Measurements from ENCODE around the gene ARL5A.

Gene ARL5A

GRCh38 chr2:151766437-151767153, 61.6 kb downstream of the ARL5A start:
- no peak for DNase-seq (ENCODE audit: low read depth)

DNA sequence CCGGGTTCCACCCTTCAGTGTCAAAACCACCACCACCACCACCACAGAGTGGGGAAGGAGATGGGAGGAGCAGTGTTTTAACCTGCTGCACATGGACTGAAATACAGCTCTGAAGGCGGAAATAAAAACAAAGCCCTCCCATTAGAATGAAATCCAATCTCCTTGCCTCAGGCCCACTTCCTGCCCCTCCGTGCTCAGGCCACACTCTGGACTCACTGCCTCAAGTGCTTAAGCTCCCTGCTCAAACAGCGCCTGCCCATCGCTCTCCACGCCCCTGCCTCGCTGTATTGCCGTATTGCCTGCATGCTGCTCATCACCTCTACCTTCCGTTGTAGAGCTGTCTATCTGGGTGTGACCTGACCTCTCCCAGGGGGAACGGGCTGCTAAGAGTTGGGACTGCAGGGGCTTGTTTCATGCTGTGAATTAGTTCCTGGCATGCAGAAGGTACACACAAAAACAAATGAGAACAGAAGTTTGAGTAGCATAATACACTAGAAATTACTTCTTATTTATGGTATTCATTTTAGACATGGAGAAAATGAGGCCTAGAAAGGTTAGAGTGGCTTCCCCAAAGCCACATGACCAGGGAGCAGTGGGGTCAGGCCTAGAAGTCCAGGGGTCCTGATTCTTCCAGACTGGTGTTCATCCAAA, 62.3 kb downstream of the ARL5A start:
- no peak for DNase-seq (ENCODE audit: low read depth)

- DNase-seq (ENCODE audit: low read depth) = peak; percentile 57
Observed at GRCh38 chr2:151762694-151763093, 65.5 kb downstream of the ARL5A start.

DNA sequence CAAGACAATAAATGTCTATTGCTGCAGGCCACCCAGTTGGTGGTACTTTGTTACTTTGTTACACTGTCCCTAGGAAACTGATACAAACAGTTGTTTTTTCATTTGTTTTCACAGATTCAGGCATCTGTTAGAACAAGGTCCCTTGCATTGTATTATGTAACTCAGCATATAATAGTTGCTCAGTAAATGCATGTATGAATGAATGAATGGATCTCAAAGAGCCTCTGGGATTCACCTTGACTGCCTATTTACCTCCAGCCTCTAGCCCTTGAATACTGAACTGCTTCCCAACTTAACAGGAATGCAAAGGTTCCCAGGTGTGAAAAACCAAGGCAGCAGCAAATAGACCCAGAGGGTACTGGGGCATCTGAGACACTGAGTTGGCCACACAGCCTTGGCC, 66.5 kb downstream of the ARL5A start:
- no peak for DNase-seq (ENCODE audit: low read depth)

DNA sequence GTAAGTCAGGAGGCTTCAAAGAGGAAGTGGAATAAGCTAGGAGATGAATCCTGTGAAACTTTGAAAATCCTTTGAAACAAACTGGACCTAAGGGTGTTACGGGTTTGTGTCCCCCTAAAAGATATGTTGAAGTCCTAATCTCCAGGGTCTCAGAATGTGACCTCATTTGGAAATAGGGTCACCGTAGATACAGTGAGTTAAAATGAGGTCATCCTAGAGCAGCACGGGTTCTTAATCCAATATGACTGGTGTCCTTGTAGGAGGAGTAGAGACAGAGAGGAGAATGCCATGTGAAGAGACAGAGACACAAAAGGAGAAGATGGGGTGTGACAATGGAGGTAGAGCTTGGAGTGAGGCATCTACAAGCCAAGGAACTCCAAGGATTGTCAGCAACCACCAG, 67.0 kb downstream of the ARL5A start:
- no peak for DNase-seq (ENCODE audit: low read depth)

DNA sequence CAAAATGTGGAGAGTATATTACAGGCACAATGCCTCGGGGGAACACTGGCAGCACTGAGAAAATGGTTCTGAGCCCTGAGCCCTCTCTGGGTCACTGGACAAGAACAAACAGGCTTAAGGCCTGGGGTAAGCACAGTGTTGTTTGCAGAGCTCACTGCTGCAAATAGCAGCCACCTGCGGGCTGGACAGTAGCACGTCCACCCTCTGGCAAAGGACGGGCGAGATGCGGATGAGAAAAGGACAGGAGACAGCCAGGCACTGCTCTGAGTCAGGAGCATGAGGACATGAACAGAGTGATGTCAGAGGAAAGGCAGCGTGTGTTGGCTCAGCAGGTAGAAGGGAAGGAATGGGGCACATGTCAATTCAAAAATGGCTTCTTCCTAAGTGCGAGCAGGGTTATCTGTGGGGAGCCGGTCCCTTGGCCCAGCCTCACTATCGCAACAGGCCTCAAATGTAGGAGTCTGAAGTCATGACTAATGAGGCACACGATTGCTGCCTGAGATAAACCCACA, 68.0 kb downstream of the ARL5A start:
- no peak for DNase-seq (ENCODE audit: low read depth)

- no peak for DNase-seq (ENCODE audit: low read depth)
Observed at GRCh38 chr2:151758744-151759143, 69.5 kb downstream of the ARL5A start.

DNA sequence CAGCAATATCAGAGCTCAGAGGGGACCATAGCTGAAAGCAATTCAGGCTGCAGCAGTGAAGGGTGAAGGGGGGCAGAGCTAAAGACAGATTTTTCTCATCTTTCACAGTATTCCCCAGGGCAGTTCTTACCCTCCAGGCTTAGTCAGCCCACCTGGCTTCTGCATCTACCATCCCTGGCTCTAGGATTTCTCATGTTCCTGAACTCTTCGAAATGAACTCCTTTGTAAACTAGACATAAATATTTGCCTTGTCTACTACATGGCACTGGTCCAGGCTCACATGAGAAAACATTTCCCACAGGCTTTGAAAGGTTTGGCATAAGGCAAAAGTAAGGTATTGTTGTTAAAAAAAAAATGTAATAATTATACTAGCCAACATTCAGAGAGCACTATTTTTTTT, 70.4 kb downstream of the ARL5A start:
- no peak for DNase-seq (ENCODE audit: low read depth)

GRCh38 chr2:151756820-151757219, 71.4 kb downstream of the ARL5A start:
- no peak for DNase-seq (ENCODE audit: low read depth)

DNA sequence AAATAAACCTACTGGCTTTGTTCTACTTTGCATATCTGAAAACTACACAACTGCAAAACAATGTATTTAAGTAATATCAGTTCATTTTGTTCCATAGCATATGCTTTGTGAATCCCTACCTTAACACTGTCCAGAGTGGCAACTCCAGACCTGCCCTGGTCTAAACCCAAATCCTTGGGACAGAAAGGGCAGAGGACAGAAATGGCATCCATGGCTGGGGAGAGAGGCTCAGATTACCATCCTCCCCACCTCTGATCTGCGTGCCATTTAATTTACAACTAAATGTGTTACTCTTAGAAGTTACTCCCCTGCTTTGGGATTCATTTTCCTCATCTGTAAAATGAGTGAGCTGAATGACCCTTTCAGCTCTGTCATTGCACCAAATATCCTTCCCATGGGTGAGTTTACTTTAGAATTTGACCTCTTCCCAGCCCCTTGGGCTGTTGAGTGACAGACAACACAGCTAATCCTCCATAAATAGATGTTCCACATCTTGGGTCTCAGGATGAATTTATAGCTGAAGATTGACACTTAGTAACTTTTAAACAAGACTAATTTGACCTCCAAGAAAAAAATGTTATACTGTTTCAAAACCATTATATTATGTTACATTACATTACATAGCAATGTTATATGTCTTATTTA, 73.8 kb downstream of the ARL5A start:
- DNase-seq (ENCODE audit: low read depth) = no peak

- no peak for DNase-seq (ENCODE audit: low read depth)
Observed at GRCh38 chr2:151753540-151753939, 74.7 kb downstream of the ARL5A start.

Data from fibroblast of gingiva (primary cell).